ENCODE results near the gene ARHGEF28. TPM values are rescaled to one million over a fixed set of nuclear protein-coding genes. Genes with fewer than 3 reads are reported as not detected.

ARHGEF28 gene
- polyA plus RNA-seq, 5 donors: 8.2 to 16.8 (median 10.2) TPM

DNA sequence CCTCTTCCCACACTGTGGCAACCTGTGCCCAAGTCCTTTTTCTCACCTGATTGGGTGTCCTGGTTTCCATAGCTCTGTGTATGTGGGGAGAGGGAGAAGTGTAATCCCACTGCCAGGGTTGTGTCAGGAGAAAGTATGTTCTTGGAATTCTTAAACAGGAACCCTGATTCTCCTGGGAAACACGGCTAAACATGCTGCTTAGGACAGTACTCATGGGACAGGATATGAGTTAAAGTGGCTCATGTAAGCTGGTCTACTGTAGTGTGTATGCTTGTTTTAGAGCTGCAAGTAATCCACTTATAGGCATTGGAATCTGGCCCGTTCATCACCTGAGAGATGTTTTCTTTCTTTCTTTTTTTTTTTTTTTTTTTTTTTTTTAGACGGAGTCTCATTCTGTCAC lies 23.9 kb downstream of the ARHGEF28 start:
- DNase-seq: no peak

DNA sequence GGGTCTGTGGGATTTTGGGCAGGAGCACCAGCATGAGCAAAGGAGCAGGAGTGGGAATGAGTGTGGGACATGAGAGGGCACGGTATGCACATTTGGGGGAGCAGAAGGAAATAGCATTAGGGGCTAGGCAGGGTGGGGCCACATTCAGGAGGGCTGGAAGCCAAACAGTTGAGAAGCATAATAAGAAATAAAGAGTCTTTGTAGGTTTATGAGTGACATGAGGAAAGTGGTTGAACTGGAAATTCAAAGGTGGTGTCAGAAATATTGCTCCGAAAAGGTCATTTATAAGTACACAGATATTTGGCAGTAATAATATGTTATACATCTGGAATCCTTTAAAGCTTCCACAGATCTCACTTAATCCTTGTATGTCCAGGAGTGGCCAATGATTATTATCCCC lies 26.4 kb downstream of the ARHGEF28 start:
- peak; percentile 35 to 49 for DNase-seq

DNA sequence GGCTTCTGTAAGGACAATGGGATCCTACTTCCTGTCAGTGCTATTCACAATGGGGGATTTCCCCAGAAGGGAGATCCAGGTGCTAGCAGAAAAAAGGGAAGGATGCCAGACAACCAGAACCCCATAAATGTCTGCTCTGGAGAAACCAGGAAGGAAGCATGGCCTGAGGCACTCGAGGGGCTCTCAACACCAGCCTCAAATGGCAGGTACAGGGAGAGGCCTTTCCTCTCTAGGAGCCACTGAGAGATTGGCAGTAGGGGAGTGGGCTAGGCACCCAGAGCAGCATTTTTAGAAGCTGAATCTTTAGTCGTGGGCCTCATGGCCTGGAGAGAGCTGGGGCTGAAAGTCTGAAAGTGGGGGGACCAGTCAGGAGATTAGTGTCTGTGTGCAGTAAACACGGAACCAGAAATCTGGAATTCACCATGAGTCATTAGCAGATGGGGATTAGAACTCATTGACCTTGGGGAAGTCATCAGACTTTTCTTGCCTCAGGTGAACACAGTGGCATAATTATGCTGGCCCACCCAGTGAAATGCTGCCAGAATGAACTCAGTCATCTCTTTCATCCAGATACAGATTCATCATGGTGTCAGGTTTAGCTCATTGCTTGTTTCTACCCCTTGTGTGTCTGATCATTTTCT lies 28.3 kb downstream of the ARHGEF28 start:
- DNase-seq: no peak

DNA sequence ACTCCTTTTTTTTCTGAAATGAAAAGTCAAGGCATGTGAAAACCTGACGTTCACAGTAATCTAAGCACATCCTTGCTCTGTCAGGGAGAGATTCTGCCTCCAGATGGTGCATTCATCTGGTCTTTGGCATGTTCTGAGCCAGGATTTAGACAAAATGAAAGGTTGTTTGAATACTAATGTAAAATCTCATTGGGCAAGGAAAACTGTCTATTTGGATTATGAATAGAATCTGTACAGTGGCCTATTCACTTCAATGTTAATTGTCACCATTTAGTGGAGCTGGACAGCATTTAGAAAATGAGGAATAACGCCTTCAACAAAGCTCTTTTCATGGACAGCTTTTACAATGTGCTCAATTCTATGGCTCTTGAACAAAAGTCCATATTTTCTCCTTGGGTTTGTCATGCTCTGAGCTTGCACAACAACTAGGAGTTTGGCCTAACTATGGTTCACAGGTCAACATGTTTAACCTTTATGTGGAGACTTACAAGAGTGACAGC lies 28.9 kb downstream of the ARHGEF28 start:
- no peak for DNase-seq

DNA sequence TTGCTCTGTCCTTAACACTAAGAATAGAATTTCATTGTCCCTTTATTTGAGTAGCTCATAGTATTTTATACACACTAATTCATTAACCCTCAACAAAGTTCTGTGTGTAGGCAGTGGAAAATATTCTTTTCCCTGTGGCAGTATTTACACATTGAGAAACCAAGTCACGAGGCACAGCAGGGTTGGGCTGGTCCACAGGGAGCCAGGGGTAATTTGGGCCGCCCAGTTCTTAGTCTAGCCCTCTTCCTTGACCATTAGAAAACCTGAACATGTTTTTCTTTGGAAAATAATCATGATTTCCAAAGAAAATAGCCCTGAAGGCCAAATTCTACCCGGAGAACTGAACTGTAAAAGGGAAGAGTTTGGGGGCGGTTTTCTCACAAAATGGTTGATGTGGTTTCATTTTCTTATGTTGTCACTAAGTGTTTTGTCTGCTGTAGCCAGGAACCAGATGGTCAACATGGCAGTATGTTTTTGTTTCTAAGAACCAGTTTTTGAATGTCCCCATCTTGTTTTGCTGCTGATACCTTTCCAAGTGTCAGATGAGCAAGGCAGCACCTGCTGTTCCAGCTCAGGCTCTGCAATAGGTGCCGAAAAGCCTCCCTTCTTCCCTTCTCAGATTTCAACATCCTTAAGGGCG lies 29.6 kb downstream of the ARHGEF28 start:
- DNase-seq: no peak

DNA sequence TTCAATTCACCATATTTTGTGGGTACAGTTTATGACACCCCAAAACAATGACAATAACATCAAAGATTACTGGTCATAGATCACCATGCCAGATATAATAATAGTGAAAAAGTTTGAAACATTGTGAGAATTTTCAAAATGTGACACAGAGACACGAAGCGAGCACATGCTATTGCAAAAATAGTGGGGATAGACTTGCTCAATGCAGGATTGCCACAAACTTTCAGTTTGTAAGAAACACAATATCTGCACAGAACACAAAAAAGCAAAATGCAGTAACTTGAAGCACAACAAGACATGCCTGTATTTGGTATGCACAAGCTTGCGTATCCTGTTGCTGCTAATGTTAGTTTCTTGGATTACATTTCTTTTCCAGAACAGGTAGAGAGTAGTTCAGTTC lies 35.8 kb downstream of the ARHGEF28 start:
- no peak for DNase-seq

DNA sequence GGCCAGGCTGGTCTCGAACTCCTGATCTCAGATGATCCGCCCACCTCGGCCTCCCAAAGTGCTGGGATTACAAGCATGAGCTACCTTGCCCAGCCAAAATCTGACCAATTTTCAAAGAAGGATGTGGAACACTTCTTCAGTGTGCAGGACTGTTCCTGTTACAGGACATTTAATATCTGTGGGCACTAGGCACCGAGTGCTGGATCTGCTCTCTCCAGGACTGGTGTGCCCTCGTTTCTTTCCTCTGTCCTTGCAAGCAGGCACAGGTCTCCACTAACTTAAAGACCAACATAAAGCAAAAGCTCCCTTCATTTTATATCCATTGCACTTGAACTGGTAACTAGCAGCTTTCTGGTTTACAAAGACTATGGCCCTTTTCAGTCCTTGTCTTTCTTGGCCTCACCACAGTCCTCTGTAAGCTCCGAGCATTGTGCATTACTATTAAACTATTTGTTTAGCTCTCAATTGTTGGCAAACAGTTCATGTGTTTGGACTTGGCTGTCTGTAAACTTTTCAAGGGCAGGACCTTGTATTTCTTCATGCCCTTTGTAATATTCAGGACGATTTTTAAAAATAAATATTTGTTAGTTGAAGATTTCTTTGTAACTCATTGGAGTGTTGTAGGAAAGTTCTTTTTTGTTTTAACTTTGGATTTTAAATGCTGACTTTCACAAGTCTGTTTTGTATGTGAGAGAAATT lies 37.3 kb downstream of the ARHGEF28 start:
- no peak for DNase-seq

DNA sequence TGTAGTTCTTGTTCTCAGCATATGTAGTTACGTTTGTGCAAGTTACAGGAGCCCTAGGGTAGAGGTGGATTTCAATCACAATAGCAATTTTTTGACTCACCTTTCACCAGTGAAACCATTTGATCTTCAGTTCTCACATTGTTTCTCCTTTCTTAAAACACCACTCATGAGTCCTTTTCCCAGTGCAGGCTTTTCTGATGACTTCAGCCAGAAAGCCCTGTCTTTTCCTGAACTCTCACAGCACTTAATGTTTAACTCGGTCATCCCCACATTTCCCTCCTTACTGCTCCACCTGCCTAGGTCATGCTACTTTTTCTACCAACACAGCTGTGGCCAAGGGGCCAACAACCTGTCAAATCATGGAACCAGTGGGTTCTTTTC lies 37.9 kb downstream of the ARHGEF28 start:
- DNase-seq: no peak

DNA sequence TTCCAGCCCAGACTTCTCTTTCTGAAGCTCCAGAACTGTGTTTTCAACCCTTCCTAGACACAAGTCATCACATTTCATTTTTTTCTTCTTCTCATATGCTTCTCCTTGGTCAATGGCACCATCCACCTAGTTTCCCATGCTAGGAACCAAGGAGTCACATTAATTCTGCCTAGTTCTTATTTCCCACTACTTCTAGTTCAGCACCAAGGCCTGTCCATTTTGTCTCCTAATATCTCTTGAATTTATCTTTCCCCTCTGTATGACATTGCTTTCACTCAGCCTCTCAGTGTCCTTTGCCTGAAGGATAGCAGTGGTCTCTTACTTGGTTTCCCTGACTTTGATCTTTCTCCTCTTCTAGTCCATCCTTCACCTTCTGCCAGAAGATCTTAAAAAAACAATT lies 38.8 kb downstream of the ARHGEF28 start:
- no peak for DNase-seq

DNA sequence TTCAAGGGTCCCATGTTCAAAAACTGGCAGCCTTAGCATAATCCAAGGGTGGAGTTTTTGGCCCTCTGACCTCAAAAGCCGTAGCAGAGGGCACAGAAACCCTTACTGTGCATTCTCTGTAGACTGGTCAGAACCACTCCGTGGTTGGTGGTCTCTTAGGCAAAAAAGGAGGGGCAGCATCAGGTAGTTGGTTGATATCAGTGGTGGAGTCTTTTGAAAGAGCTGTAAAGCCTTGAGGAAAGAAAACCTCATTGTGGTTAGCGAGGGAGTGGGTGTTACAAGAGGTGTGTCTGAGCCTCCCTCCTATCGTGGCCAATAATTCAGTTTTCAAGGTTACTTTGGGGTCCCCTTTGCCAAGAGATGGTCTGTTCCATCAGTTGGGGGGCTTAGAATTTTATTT lies 40.9 kb downstream of the ARHGEF28 start:
- DNase-seq: no peak

DNA sequence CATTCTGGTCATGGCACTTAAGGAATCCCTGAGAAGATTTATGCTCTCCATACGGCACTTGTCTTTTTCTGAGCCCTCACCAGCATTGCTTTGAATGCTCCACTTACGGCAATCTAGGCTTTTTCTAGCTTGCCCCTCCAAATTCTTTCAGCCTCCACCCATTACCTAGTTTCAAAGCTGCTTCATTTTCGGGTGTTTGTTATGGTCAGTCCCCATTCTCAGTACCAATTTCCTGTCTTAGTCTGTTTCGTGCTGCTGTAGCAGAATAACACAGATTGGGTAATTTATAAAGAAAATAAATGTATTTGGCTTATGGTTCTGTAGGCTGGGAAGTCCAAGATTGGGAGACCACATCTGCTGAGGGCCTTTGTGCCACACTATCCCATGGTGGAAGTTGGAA lies 42.0 kb downstream of the ARHGEF28 start:
- DNase-seq: no peak

DNA sequence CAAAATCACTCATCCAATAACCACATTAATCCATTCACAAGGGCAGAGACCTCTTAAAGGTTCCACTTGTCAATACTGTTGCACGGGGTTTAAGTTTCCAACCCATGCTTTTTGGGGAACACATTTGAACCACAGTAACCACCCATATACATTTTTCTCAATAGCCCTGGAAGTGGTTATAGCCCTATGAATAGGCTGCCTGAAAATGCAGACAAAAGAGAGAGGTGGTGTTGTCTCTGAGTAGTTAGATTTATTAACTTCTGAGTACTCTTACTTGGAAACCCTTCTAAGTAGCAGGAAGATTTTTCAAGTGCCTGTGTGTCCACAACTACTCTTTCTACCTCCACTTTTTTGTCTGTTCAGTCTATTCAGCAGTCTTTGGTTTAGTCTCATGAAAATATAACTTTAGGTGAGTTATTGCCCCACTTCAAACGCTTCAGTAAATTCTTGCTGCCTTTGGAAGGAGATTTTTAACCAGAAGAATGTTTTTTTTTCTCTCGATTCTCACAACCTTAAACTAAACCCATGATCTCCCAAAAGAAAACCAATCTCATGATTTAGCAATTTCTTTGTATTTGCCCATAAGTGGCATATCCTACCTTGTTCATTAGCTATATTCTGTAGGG lies 42.6 kb downstream of the ARHGEF28 start:
- no peak for DNase-seq

DNA sequence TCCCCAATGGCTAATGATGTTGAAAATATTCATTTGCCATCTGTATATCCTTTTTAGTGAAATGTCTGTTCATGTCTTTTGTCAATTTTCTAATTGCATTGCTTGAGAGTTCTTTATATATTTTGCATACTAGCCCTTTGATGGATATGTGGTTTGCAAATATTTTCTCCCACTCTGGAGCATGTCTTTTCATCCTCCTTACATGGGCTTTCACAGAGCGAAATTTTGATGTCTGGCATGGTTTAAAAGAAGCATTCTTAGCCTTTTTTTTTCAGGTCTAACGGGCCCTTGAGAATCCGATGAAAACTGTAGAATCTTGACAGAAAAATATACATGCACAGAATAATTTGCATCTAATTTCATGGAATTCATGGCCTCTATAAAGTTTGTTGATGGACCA lies 44.7 kb downstream of the ARHGEF28 start:
- no peak for DNase-seq

DNA sequence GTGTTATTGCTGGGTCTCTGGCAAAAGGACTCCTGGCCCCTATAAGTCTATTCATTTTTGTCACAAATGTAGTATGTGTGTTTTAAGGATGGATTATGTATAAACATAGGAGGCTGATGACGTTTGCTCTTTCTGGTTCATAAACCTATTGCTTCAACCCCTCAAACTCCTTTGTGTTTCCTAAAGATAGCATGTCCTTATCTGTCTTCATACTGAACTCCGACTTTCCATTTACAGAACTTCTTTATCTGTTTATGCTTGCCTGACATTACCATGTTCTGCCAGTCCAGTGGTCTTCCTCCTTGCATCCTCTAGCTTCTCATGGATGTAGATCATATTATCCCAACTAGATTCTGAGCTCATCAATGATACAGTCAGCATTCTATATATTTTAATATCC lies 46.1 kb downstream of the ARHGEF28 start:
- DNase-seq: no peak

DNA sequence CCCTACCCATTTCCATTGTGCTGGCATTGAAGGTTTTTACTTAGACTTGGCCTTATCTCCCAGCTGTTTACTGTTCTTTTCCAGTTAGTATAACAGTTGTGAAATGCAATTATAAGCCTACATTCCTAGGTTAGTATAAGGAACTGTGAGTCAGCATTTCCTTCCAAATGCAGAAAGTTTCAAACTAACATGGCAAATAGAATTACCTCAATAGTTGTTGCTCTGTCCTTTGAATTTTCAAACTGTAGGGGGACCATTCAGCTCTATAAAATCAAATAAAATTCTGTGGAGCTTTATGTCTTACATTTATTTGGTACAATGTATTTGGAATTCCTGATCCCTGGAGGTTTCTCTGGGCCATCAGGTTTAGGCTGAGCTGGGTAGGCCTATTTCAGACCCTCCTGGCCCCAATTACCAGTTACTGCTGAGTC lies 47.2 kb downstream of the ARHGEF28 start:
- DNase-seq: peak; percentile 27 to 40

DNA sequence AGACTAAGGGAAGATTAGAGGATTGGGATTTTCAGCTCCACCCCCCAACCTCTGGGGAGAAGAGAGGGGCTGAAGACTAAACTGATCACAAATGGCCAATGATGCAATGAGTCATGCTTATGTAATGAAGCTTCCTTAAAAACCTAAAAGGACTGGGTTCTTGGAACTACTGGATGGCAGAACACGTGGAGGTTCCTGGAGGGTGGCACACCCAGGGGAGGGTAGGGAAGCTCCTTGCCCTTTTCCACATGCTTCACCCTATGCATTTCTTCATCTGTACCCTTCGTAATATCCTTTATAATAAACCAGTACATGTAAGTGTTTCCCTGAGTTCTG lies 48.6 kb downstream of the ARHGEF28 start:
- no peak for DNase-seq

DNA sequence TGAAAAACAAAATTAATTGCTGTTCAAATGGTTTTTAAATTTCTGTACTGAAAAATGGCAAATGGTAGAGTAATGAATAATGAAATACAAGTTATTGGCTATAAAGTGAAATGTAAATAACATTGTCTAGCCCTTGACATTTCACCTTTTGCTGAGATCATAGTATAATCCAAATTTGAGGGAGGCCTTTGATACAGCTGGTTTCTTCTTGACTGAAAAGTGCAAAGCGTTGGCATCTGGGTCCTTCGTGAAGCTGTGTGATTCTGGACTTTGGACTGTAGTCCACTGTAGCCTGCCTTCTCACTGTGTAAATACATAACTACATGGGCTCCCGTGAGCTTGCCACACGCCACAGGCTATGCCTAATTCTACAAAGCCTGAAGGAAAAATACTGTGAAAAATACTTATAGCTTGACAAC lies 52.3 kb downstream of the ARHGEF28 start:
- no peak for DNase-seq

DNA sequence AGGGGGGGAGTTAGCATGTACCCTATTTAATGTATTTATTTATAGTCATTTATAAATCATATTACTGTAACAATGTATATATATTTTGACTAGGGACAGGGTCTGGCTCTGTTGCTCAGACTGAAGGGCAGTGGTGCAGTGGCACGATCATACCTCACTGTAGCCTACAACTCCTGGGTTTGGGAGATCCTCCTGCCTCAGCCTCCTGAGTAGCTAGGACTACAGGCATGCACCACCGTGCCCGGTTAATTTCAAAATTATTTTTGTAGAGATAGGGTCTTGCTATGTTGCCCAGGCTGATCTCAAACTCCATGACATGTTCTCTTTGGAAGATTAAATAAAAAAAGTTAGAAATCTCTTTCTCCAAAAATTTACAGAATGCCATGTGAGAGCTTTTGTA lies 52.8 kb downstream of the ARHGEF28 start:
- no peak for DNase-seq

DNA sequence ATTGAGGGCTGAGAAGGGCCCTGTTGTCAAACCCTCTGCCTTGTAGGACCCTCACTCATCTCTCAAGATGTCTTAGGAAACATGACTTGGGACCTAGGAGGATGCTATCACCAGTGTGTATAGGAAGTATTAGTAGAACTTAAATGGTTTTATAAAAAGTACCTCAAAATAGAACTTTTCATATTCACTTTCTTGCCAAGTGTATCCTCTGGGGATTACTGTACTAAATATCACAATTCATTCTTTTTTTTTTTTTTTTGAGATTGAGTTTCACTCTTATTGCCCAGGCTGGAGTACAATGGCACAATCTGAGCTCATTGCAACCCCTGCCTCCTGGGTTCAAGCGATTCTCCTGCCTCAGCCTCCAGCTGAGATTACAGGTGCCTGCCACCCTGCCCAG lies 56.2 kb downstream of the ARHGEF28 start:
- no peak for DNase-seq

DNA sequence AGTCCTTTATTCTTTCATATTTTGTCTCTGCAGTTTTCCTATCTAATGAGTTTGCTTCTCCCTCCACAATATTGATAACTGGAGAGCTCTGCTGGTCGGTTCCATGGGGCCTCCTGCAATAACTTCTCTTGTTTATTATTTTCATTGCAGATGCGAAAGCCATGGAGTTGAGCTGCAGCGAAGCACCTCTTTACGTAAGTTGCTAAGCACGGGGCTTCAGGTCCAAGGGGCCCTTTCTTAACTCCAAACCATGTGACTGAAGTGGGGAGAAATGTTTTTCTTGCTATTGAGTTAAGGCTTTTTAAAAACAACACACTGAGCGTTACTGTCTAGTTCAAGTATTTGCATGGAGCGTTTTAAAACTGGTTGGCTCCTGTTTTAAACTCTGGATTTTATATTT lies 58.7 kb downstream of the ARHGEF28 start:
- no peak for DNase-seq

DNA sequence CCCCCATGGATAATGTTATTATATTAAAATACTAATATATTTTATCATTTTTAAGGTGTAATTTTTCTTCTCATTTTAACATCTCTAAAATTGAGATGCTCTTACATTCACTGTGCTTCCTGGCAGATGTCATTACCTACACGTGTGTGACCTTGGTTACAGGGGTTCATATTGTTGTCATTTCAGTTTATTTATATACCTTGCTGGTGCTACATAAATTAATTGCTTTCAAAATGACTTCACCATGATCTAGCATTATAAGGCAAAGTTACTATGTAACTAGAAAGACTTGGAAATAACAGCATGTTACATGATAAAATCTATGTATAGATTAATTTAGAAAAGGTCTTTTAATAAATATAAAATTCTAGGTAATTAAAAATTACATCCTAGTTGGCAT lies 60.9 kb downstream of the ARHGEF28 start:
- no peak for DNase-seq

DNA sequence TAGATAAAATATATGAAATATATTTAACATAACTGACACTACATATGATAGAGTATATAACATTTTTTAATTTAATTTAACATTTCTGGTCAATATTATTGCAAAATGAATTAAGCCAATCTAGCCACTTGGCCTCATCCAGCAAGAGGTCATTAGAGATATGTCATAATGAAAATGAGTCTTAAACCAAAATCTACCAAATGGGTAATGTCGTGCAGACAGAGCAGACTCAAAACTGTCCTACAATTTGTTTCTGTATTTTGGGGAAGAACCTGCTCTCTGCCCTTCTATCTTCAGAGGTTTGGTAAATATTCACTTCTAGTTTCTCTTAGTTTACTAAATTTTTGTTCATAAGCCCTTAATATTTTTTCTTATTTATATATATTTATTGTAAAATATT lies 61.4 kb downstream of the ARHGEF28 start:
- DNase-seq: no peak

DNA sequence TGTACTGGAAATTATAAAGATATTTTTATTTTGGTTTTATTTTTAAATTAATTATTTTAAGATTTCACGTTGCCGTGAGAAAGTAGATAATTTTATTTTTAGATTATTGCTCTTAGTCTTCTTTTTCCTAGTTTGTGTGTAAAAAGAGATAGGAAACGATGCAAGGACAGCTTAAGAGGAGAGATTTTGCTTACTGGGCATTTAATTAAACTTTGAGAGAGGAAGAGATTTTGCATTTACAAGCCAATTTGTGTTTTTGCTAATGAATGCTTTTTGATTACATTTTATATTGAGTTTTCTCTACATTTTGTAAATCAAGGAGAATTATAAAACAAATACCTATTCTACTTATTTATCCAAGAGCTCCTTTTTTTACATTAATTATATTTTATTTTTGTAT lies 64.0 kb downstream of the ARHGEF28 start:
- no peak for DNase-seq
